GM23338 (cell line): Measurements from ENCODE around the gene SLC15A1. TPM values are rescaled to one million over a fixed set of nuclear protein-coding genes. Genes with fewer than 3 reads are reported as not detected.

Experiments used
- ATAC-seq: fragments of 200-7000 bp; cut with Tn5 transposase; 3 replicates; pipeline ENCODE4 v1.9.1; 2020
- DNase-seq: peaks from one replicate; pipeline ENCODE4 v3.0.0-alpha.2; 2015; ENCODE audit warnings: low spot score
- H2AFZ ChIP-seq: fragments of 200-600 bp; sonication (generic); 2 replicates; pipeline ENCODE4 v1.8.0; 2016; ENCODE audit warnings: antibody characterized with exemption, mild to moderate bottlenecking, moderate library complexity
- H3F3A ChIP-seq: fragments of 200-600 bp; sonication (generic); replicated peaks from 2 replicates; pipeline ENCODE4 v1.8.0; 2017; ENCODE audit warnings: antibody characterized with exemption, mixed run types, low read depth
- H3K27ac ChIP-seq: fragments of 200-600 bp; sonication (generic); 2 replicates; pipeline ENCODE4 v1.6.1; 2016; ENCODE audit warnings: low read depth
- H3K27me3 ChIP-seq: fragments of 200-600 bp; sonication (generic); 2 replicates; pipeline ENCODE4 v1.8.0; 2016; ENCODE audit warnings: mild to moderate bottlenecking, mixed run types, moderate library complexity; ENCODE audit not compliant: insufficient read depth
- H3K36me3 ChIP-seq: fragments of 200-600 bp; sonication (generic); 2 replicates; pipeline ENCODE4 v1.8.0; 2016; ENCODE audit warnings: mild to moderate bottlenecking; ENCODE audit not compliant: insufficient read depth
- H3K4me1 ChIP-seq: fragments of 200-600 bp; sonication (generic); 2 replicates; pipeline ENCODE4 v1.8.0; 2016; ENCODE audit warnings: mild to moderate bottlenecking, moderate library complexity; ENCODE audit not compliant: insufficient read depth
- H3K4me2 ChIP-seq: fragments of 200-600 bp; sonication (generic); 2 replicates; pipeline ENCODE4 v1.7.1; 2017; ENCODE audit warnings: mixed run types
- H3K4me3 ChIP-seq: fragments of 200-600 bp; sonication (generic); 2 replicates; pipeline ENCODE4 v1.6.1; 2016; ENCODE audit warnings: mixed run types
- H3K79me2 ChIP-seq: fragments of 200-600 bp; sonication (generic); replicated peaks from 2 replicates; pipeline ENCODE4 v1.8.0; 2017; ENCODE audit warnings: mild to moderate bottlenecking; ENCODE audit not compliant: insufficient read depth
- H3K9me2 ChIP-seq: fragments of 200-600 bp; sonication (generic); 2 replicates; pipeline ENCODE4 v1.8.0; 2017; ENCODE audit not compliant: insufficient read depth
- H4K20me1 ChIP-seq: fragments of 200-600 bp; sonication (generic); replicated peaks from 2 replicates; pipeline ENCODE4 v1.8.0; 2017; ENCODE audit warnings: mild to moderate bottlenecking; ENCODE audit not compliant: insufficient read depth
- H3K27ac Mint-ChIP-seq: 2 replicates; pipeline ENCODE4 v1.8.0; 2020; ENCODE audit warnings: inconsistent platforms, mild to moderate bottlenecking, moderate library complexity, mixed read lengths
- H3K27me3 Mint-ChIP-seq: 3 replicates; pipeline ENCODE4 v1.8.0; 2022; ENCODE audit warnings: low read depth, mild to moderate bottlenecking, moderate library complexity, mixed read lengths, inconsistent platforms; ENCODE audit not compliant: insufficient read depth, poor library complexity
- H3K36me3 Mint-ChIP-seq: 3 replicates; pipeline ENCODE4 v1.8.0; 2021; ENCODE audit warnings: low read depth, mild to moderate bottlenecking, inconsistent platforms, moderate library complexity, mixed read lengths
- H3K4me1 Mint-ChIP-seq: 3 replicates; pipeline ENCODE4 v1.8.0; 2020; ENCODE audit warnings: mild to moderate bottlenecking, inconsistent platforms, mixed read lengths
- H3K4me3 Mint-ChIP-seq: 3 replicates; pipeline ENCODE4 v1.8.0; 2021; ENCODE audit warnings: moderate library complexity, mild to moderate bottlenecking, inconsistent platforms, mixed read lengths
- H3K9me3 Mint-ChIP-seq: 3 replicates; pipeline ENCODE4 v1.8.0; 2020; ENCODE audit warnings: moderate library complexity, mild to moderate bottlenecking, inconsistent platforms, mixed read lengths
- CREB1 ChIP-seq: fragments of 250-450 bp; sonication (Bioruptor Pico); IDR thresholded peaks from 2 replicates; pipeline ENCODE4 v1.5.0; 2020; ENCODE audit warnings: low read depth, mild to moderate bottlenecking, moderate library complexity
- CTCF ChIP-seq, 2 experiments: fragments of 200-600 bp in 1 of 2; sonication (generic) in 1 of 2; conservative IDR thresholded peaks; 2 replicates each; pipeline versions ENCODE4 v1.5.1 to v1.6.1; 2016 to 2017; ENCODE audit warnings: antibody characterized with exemption in 2 of 2, low read depth in 2 of 2, mild to moderate bottlenecking in 2 of 2, moderate library complexity in 1 of 2
- ETS1 ChIP-seq: IDR thresholded peaks from 2 replicates; pipeline ENCODE4 v1.6.1; 2016; ENCODE audit warnings: antibody characterized with exemption
- EZH2 ChIP-seq: fragments of 200-600 bp; sonication (generic); IDR thresholded peaks from one replicate; pipeline ENCODE4 v1.8.0; 2017; ENCODE audit warnings: antibody characterized with exemption, mild to moderate bottlenecking, low read depth; ENCODE audit not compliant: unreplicated experiment
- EZH2phosphoT487 ChIP-seq: fragments of 200-600 bp; sonication (generic); IDR thresholded peaks from one replicate; pipeline ENCODE4 v1.8.1; 2018; ENCODE audit warnings: antibody characterized with exemption; ENCODE audit not compliant: unreplicated experiment
- JUNB ChIP-seq: IDR thresholded peaks from one replicate; pipeline ENCODE4 v1.6.1; 2016; ENCODE audit warnings: antibody characterized with exemption; ENCODE audit not compliant: unreplicated experiment
- POLR2AphosphoS5 ChIP-seq: IDR thresholded peaks from 2 replicates; pipeline ENCODE4 v1.6.1; 2016; ENCODE audit warnings: antibody characterized with exemption, low read depth
- REST ChIP-seq: IDR thresholded peaks from one replicate; pipeline ENCODE4 v1.6.1; 2018; ENCODE audit warnings: antibody characterized with exemption; ENCODE audit not compliant: unreplicated experiment
- ZNF114 ChIP-seq: fragments of 250-450 bp; sonication (Bioruptor Pico); IDR thresholded peaks from 2 replicates; pipeline ENCODE4 v1.5.0; 2020; ENCODE audit warnings: mild to moderate bottlenecking, moderate library complexity
- ZNF462 ChIP-seq: fragments of 250-450 bp; sonication (Bioruptor Pico); IDR thresholded peaks from 2 replicates; pipeline ENCODE4 v1.5.0; 2020; ENCODE audit warnings: mild to moderate bottlenecking, moderate library complexity
- polyA plus RNA-seq: library from polyadenylated mRNA; unstranded; fragments of >200 nt; fragmentation: Nextera tagmentation; extraction: Ambion mirVana; gene quantifications from 2 replicates; pipeline ENCODE4 v1.2.1, GENCODE V29; 2016
- total RNA-seq: library from RNA; depleted of rRNA; stranded (reverse); fragments of >200 nt; shearing (Covaris generic); gene quantifications from 2 replicates; pipeline ENCODE4 v1.2.3, GENCODE V29; 2014

The SLC15A1 gene
- total and polyA plus RNA-seq, 2 experiments from 2014 or later, result 1.6 to 3.0 TPM

GRCh38 chr13:98648686-98649085 lies 103.8 kb downstream of the SLC15A1 start:
- ATAC-seq (no peak), DNase-seq (no peak)
- H3K27ac ChIP-seq, result no peak overlapping the region
- no peaks in the 10 kb centered on the region for H3K4me1 ChIP-seq
- H3K4me2 ChIP-seq, result no peak overlapping the region
- H3K36me3 ChIP-seq, result no peaks in the 10 kb centered on the region
- no peak overlapping the region for H3K4me3 ChIP-seq
- Mint-ChIP-seq H3K27me3 (peaks cover 5% of the 10 kb centered on the region), H3K36me3 (no peaks in the 10 kb centered on the region), H3K9me3 (no peaks in the 10 kb centered on the region), H3K27ac (no peak overlapping the region), H3K4me3 (no peak overlapping the region), H3K4me1 (peaks cover 2% of the 10 kb centered on the region)
- TF ChIP-seq ZNF114 (CRISPR knock-in tag), result no peak
- TF ChIP-seq CREB1 (CRISPR knock-in tag), result no peak
- no peak for TF ChIP-seq POLR2AphosphoS5
- no peak for TF ChIP-seq ZNF462 (CRISPR knock-in tag)
- no peak for TF ChIP-seq EZH2phosphoT487
- TF ChIP-seq JUNB, result no peak
- TF ChIP-seq CTCF (conservative IDR thresholded peaks at IDR 0.05; ENCODE audit: low read depth in 2 of 2), result no peak
- TF ChIP-seq REST, result no peak
- no peak for TF ChIP-seq ETS1
- no peak for TF ChIP-seq EZH2
- H4K20me1 ChIP-seq, result no peaks in the 10 kb centered on the region
- no peaks in the 10 kb centered on the region for H3K9me2 ChIP-seq
- H3F3A ChIP-seq, result no peaks in the 10 kb centered on the region
- H3K79me2 ChIP-seq, result no peaks in the 10 kb centered on the region
- H2AFZ ChIP-seq, result no peak overlapping the region
- no peaks in the 10 kb centered on the region for H3K27me3 ChIP-seq
